ENCODE measurements around the gene RGS7BP.
"Not testable (repeated sequence)": the region's sequence is repeated elsewhere in the genome, so short reads cannot be mapped to it uniquely, and the experiment has no call there.

RGS7BP gene

DNA sequence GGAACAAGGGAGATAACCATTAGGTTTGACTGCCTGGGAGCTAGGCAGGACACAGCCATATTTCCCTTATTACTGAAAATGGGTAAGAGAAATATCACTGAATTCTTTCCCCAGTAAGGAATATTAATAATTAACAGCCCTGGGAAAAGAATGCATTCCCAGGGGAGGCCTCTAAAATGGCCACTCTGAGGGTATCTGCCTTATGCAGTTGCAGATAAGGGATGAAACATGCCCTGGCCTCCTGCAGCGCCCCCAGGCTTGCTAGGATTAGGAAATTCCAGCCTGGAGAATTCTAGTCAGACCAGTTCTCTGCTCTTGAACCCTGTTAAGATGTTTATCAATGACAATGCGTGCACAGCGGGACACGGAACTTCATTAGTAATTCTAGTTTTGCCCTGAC lies 52.8 kb downstream of the RGS7BP start:
- not testable (repeated sequence) for DNase-seq

- DNase-seq, result no peak
These were observed 60.6 kb downstream of the RGS7BP start for GRCh38 chr5:64566310-64566916.

- no peak for DNase-seq
These were observed 64.0 kb downstream of the RGS7BP start for GRCh38 chr5:64569858-64570257.

DNA sequence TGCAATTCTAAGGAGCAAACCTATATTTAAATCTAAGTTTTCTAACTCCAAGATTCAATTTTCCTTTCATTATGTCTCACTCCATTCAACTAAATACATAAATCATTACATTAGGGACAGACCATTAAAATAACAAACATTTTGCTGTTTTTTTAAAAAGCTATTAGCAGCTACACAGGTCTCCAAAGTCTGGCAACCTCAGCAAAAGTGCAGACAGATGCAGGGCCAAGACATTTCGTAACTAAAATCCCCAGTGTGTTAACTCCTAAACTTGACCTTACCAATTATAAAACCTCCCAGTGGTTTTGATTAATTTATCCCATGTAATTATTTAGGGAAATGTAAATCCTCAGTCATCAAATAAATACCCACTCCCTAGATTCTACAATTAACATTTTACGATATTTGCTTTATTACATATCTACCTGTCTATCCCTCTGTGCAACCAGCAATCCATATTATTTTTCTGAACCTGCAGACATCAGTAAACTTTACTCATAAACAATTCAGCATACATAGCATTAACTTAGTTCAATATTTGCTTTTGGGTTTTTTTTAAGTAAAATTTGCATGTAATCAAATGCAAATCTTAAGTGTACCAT lies 64.7 kb downstream of the RGS7BP start:
- no peak for DNase-seq

DNA sequence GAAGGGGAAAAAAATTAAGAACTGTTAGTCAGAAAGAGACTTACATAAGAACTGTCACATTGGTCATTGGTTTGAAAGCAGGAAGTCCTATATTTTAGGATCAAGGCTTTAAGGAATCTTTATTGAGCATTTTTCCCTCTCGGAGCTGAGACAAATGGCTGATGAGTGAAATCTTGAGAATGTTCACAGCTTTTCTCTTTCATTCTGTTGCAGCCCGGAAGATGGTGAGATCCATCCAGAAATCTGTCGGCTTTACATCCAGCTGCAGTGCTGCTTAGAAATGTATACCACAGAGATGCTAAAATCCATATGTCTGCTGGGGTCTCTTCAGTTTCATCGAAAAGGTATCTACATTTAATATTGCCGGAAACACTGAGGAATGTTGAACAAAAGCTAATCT lies 69.7 kb downstream of the RGS7BP start:
- DNase-seq, result no peak

GRCh38 chr5:64576250-64576649 lies 70.4 kb downstream of the RGS7BP start:
- DNase-seq, result no peak

DNA sequence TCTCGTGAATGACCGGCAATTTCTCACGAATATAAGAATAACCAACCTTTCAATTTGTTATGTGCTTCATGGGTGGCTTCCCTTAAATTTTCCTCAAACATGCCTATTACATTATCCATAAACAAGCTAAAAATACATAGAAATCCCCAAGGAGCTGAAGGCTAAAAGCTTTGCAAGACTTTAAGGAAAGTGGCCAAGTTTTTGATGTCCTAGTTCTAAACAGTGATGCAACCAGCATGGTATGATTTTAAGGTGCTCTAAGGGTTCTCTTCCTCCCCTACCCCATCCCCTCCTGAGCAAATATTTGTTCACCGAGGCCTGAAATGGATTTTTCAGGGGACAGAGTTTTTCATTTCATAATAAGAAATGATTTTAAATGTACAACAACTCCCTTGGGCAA lies 79.8 kb downstream of the RGS7BP start:
- DNase-seq, result no peak

DNA sequence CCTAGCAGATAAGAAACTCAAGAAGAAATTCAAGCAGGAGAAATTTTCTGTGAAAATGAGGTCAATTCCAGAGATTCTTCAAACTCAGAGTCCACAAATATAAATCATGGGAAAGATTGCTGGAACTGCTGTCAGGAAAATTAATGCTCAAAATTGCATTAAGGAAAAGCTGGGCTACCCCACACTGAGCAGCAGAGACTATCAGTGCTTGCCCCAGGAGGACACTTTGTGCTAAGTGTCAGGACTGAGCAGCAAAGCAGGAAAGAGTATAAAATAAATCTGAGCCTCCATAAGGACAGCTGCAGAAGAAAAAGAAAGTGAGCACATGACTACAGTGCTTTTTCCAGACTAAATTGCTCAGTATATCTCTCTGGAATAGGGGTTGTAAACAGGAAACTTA lies 81.6 kb downstream of the RGS7BP start:
- DNase-seq, result no peak

GRCh38 chr5:64592730-64593341 lies 87.0 kb downstream of the RGS7BP start:
- no peak for DNase-seq

GRCh38 chr5:64594025-64594424 lies 88.2 kb downstream of the RGS7BP start:
- no peak for DNase-seq

GRCh38 chr5:64594601-64595000 lies 88.8 kb downstream of the RGS7BP start:
- DNase-seq, result peak in 1 of 51 donors; percentile 4

- peak in 1 of 51 donors; percentile 16 for DNase-seq
These were observed 89.4 kb downstream of the RGS7BP start for GRCh38 chr5:64595031-64595855.

GRCh38 chr5:64599226-64599625 lies 93.4 kb downstream of the RGS7BP start:
- no peak for DNase-seq

GRCh38 chr5:64603676-64604075 lies 97.9 kb downstream of the RGS7BP start:
- DNase-seq, result no peak

GRCh38 chr5:64606926-64607325 lies 101.1 kb downstream of the RGS7BP start:
- no peak for DNase-seq

- DNase-seq, result peak in 17 of 51 donors; percentile 1 to 44 (median 14)
These were observed 106.6 kb downstream of the RGS7BP start for GRCh38 chr5:64612344-64612961.

GRCh38 chr5:64615895-64616294 lies 110.1 kb downstream of the RGS7BP start:
- DNase-seq, result no peak

DNA sequence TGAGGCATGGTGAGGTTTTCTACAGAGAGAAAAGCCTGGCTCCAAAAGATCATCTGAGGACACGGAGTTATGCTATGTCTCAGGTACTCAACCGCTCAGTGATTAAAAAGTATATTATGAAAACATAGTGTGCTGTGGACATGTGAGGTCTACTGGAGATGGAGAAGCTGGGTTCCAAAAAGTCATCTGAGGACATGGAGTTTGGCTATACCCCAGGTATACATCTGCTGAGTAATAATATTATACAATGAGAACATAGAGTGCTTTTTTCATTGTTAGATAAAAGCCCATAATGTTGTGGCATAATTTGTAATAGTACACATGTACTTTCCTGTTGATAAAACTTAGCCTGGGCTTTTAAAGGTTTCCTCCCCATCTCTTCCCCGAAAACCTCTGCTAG lies 113.8 kb downstream of the RGS7BP start:
- DNase-seq, result no peak

DNA sequence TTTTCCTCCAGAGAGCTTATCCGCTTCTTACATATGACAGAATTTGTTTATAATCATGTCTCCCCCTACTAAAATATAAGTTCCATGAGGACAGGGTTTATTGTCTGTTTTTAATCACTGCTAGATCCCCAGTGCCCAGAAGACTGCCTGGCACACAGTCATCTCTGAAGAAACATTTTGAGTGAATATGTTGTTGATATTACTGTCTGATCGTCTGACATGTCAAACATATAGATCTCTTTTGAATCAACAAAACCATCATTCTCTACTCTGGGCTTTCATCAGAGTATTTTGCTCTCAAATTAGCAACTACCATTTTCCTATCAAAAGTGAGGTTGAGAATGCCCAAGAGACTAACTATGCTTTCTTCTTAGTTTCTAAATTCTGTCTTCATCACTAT lies 117.2 kb downstream of the RGS7BP start:
- no peak for DNase-seq

- DNase-seq, result no peak
These were observed 119.9 kb downstream of the RGS7BP start for GRCh38 chr5:64625678-64626077.

DNA sequence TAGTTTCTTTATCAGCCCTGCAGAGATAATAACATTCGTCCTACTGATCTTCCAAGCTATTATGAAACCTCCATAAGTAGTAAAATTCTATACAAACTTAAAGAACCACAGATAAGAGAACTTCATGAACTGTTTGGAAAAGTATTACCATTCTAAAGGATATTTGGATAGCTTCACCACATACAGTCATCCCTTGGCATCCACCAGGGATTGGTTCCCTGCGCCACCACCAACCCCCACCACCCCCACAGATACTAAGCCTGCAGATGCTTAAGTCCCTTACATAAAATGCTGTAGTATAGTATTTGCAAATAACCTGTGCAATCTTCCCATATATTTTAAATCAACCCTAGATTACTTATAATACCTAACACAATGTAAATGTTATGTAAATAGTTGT lies 123.1 kb downstream of the RGS7BP start:
- DNase-seq, result no peak

DNA sequence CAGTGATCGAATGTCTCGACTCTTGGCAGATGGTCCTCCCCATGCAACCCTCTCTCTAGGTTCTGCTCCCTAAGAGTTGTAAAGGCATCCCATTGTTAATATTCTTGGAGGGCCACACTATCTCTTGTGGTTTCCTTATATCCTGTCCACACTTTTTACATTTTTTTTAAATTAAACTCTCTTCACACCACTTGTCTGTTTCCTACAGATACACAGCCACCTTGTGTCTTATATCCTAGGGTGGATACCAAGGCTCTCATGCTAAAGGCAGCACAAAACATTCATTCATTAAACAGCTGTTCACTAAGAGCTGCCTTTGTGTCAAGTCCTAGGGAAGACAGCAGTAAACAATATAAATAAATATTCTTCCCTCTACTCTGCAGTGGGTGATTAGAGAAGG lies 124.0 kb downstream of the RGS7BP start:
- no peak for DNase-seq
